HG03432 (cell line): ENCODE data around the gene ERC2.
"Not testable (repeated sequence)": the region's sequence is repeated elsewhere in the genome, so short reads cannot be mapped to it uniquely, and the experiment has no call there.

ENCODE experiments used
- ATAC-seq: cut with Tn5 transposase; IDR thresholded peaks from one replicate; pipeline ENCODE4 v1.9.1; 2021; ENCODE audit warnings: mild to moderate bottlenecking, moderate library complexity; ENCODE audit not compliant: unreplicated experiment

ERC2 gene

DNA sequence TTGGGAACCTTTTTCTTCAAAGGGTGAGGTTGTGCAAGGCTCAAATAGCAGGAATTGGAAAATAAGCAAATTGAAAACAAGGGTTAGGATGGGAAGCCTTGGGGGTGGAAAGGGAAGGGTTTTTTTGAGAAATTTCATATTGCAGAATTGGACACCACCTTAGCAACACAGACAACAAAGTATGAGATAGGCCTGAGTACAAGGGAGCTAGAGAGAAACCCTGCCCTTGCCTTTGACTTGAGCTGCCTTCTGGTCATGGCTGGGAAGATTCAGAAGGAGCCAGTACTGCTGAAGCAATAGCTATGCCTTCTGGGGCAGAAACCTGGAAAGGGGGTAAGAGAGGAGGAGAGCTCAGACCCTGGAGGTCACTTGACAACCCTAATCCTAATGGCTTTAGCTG is 445.6 kb downstream of the ERC2 start:
- ATAC-seq = no peak

DNA sequence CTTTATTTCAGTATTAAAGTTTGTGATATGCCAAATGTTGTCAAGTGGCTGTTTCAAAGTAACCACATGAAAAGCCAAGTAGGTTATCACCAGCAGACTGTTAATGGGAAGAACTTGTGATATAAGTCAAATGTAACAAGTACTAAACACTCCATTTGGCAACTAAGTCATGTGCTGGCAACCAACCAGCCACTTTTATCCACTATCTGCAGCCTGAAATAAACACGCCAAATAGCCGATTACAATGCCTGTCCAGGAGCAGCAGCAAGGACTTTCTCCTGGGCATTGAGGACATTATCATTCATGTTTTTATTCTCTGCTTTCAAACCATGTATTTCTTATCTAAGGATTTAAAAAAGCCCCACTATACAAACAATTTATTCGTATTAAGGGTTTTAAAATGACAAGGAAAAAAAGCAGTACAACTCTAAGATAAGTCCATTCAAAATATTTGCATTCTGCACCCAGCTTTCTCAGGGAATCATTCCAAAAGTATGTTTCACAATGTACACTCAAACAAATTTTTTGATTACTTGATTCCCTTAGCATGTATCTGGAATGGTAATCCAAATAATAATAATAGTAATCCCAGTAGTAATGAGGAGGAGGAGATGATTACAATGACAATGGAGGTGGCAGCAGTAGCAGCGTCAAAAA is 448.6 kb downstream of the ERC2 start:
- ATAC-seq = no peak

DNA sequence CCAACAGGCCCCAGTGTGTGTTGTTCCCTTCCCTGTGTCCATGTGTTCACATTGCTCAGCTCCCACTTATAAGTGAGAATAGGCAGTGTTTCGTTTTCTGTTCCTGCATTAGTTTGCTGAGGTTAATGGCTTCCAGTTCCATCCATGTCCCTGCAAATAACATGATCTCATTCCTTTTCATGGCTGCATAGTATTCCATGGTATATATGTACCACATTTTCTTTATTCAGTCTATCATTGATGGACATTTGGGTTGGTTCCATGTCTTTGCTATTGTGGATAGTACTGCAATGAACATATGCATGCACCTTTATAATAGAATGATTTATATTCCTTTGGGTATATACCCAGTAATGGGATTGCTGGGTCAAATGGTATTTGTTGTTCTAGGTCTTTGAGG is 452.9 kb downstream of the ERC2 start:
- ATAC-seq = not testable (repeated sequence)

DNA sequence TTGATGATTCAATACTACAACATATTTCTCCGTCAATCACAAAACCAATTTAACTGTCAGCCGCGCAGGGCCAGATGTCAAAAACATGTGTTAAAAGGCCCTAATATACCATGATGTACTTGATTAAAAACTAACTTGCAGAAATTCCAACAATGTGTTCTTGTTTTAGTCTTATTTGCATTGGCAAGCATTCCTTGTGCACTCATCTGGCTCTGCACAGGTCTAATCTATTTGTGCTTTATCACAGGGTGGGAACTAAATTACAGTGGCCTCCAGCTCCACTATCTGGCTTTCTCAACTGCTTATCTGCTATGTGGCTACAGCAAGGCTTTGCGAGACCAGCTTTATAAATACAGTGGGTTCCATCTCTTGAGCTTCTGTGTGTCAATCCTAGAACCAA is 455.5 kb downstream of the ERC2 start:
- no peak for ATAC-seq

GRCh38 chr3:56005196-56005805 is 463.0 kb downstream of the ERC2 start:
- no peak for ATAC-seq

- no peak for ATAC-seq
Observed at GRCh38 chr3:56003129-56003528, 465.1 kb downstream of the ERC2 start.

DNA sequence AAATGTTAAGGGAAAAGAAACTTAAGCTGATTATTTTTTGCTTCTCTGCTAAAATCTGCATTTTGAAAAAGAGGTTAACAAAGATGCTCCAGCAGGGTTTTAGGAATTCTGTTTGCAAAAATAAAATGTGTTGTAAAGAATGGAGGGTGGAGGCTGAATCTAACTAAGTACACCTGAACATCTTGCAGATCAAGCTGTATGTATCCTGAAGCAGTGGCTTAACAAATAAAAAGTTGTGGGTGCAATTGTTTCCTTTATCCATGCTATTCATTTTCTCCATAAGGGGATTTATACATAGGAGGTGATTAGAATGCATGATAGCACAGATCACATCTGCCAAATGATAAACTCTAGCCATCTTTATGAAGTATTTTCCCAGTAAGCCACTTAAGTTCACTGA is 466.3 kb downstream of the ERC2 start:
- ATAC-seq = no peak

DNA sequence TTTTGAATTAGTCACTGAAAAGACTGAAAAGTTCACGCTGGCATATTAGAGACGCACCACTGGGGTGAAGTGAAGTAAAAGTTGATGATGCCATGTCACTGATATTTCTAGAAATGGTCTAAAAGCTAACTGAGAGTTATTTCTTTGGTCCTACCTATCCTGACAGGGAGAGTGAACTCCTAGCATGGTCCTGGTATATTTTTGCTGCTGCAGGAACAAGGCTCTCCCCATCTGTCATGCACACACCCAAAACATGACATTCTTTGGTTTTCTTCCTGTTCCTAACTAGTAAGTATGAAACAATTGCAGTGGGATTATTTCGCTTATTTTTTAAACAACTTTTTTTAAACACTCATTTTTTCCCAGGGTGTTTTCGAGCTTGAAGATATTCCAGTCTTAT is 466.7 kb downstream of the ERC2 start:
- ATAC-seq = no peak

DNA sequence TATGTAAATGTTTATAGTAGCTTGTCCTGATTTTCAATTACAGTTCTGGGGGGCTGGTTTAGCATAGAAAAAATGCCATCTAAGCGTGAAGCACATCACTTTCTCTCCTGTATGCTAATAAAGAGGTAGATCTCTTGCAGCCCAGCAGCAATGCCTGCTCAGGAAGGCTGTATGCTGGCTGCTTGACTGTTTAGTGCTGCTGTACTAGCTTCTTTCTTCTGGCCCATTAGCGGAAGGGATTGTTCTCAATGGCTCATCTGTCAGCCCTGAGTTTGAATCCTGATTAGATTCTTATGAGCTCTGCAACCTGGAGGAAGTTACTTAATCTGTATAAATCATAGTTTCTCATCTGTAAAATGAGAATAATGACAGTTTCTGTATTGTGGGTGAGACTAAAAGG is 478.9 kb downstream of the ERC2 start:
- ATAC-seq = no peak

DNA sequence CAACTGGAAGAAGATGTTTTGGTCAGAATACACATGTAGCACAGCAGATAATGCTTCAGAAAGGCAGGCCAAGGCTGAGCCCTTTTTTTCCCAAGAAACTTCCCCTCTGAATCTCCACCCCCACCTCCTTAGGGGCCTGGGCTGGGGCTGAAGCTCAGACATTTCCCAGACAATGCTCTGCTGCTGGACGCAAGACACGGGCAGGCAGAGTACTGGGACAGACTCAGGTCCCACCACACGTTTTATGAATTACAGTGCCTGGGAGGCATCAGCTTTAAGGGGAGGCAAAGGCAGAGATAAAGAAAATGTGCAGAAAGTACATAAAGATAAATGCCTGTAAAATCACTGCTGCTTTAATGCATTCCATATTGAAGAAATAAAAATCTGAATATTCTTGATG is 479.4 kb downstream of the ERC2 start:
- no peak for ATAC-seq

- ATAC-seq = no peak
Observed at GRCh38 chr3:55984626-55985025, 483.6 kb downstream of the ERC2 start.

DNA sequence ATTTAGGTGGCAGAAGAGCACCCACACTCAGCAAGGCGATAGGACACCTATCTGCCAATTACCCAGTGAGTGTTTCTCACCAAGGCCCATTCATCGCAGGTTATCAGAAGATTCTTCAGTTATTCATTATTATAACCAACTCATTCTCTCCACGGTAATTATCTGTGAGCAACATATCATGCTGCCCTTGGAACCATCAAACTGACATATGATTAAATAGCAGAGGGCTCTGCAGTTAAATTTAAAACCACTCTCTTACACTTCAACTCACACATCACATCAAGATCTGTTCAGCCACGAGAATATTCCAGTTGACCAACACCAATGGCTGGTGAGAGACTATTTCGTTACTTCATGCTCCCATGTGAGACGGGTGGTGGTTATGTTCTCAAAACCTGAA is 489.3 kb downstream of the ERC2 start:
- ATAC-seq = no peak

DNA sequence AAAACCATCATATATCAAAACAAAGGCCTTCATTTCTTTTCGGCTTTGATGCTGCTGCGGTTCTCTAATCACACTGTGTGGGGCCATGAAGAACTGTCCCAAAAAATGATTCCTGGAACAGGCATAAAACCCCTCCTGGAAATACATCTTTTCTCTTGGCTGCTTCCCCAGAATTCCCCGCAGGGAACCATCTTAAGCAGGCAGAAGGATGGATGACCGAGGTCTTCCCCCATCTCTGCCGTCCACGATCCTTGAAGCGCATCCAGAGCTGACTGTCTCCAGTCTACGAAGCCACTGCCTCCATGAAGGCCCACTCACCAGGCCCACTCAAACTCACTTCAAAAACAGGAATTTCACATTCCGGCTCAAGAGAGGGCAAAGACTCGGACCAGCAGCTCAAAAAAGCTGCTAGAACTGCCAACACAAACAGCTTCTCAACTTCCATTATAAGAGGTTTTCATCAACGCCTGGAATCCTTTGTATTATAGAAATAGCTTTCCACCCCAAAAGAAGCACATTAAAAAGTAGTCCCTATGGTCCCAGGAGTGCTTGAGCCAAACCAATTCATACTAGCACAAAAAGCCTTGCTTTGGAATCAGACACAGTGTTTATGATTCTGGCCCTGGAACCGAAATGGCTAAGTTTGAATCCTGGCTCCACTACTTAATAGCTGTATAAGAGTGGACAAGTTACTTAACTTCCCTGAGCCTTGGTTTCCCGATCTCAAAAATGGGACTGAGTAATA is 493.7 kb downstream of the ERC2 start:
- ATAC-seq = no peak

DNA sequence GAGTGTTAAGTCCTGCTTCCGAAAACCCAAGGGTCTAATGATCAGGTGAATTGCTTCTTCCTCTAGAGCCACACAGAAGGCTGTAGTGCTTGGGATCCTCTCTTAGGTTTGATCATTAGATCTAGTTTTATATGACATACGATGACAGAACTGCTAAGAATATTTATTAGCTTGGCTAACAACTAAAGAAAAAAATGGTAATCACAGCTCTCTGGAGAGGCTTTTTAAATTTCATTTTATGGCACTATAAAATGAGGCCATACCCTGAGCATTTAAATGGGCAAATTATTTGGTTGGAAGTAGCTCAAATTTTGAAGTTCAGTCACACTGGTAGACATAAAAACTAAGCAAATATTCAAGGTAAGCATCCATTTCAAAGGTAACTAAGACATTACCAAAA is 498.6 kb downstream of the ERC2 start:
- ATAC-seq = no peak

GRCh38 chr3:55968331-55968730 is 499.9 kb downstream of the ERC2 start:
- no peak for ATAC-seq

- ATAC-seq = no peak
Observed at GRCh38 chr3:55966566-55966965, 501.7 kb downstream of the ERC2 start.

- ATAC-seq = no peak
Observed at GRCh38 chr3:55965776-55966175, 502.5 kb downstream of the ERC2 start.

- ATAC-seq = no peak
Observed at GRCh38 chr3:55964491-55964985, 503.7 kb downstream of the ERC2 start.

DNA sequence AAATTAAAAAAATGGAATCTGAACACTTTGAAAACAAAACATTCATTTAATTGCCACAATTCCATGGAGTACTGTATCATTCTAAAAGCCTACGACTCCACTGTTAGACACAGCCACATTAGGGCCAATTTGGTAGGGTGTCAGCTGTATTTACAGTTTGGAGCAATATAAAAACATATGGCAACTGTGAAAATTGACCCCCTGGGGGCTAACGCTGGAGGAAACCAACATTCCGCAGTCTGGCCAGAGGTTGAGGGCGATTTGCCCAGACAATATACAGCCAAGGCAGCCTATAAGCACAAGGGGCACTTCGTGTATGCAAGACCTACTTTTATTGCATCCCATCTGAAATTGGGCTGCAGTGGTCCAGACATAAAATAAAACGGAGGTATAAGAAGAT is 504.7 kb downstream of the ERC2 start:
- no peak for ATAC-seq

DNA sequence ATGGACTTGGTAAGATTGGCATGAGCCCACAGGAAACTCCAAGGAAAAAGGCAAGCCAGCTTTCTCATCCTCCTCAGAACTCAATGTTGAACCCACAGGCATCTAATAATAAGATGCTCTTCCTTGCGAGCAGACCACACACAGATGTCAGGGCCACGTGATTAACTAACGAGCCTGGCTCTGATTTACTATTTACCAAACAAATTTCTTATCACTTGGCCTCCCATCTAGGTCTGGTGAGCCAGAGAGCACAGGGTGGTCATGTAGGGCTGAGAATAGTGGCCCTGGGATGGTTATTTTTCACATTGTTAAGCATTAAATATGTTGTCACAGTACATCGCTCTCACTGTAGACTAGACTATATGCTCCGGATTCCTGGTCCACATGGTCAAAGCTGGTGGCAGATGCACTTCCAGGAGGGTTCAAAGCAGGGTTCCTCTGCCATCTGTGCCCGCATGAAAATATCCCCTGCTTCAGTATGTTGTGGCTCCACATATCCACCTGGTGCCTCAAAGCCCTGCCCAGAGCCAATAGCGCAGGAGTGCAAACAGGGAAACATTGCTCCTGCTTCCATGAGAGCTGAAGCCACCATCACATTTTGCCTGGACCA is 508.7 kb downstream of the ERC2 start:
- ATAC-seq = no peak

DNA sequence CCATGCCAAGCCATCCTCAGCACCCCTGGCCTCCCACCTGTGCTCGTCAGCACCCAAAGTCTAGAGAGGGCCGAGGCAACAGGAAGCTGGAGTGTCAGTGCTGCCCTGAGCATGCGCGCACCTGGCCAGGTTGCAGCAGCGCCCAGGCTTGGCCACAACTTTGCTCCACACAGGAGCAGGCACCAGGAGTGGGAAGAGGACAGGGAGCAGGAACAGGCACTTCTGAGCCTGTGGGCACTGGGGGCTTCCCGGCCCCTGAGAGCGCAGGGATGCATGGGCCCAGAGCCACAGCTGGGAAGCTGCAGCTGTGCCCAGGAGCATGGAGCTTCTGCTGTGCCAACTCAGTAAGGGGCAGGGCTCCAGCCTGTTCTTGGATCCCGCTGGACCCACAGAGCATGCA is 509.7 kb downstream of the ERC2 start:
- no peak for ATAC-seq
